CD14-positive monocyte (primary cell): ENCODE measurements around the gene RUSC1. TPM values are rescaled to one million over a fixed set of nuclear protein-coding genes. Genes with fewer than 3 reads are reported as not detected.

Source experiments
- DNase-seq, 3 donors: peaks; one replicate each; pipeline ENCODE4 v3.0.0-alpha.2; 2011 to 2022
- H2AFZ ChIP-seq: 2 replicates; pipeline ENCODE4 v1.6.0; 2012; ENCODE audit warnings: mild to moderate bottlenecking, low read depth, low read length, inconsistent platforms; ENCODE audit not compliant: insufficient read depth, poor library complexity, severe bottlenecking
- H3K27ac ChIP-seq, 2 donors: 1 replicate in 1 of 2; 2 replicates in 1 of 2; pipeline ENCODE4 v1.5.1; 2012 to 2013; ENCODE audit warnings: low read length in 2 of 2, control low read depth in 1 of 2, inconsistent platforms in 1 of 2, low read depth in 1 of 2, mild to moderate bottlenecking in 1 of 2
- H3K27me3 ChIP-seq, 2 donors: one replicate each; pipeline versions ENCODE4 v1.6.0 to v1.6.1; 2011 to 2013; ENCODE audit warnings: low read length in 2 of 2; ENCODE audit not compliant: control insufficient read depth in 2 of 2, insufficient read depth in 2 of 2
- H3K36me3 ChIP-seq, 2 donors: replicated peaks in 1 of 2; 1 replicate in 1 of 2; 2 replicates in 1 of 2; pipeline versions ENCODE4 v1.5.1 to v1.6.1; 2012 to 2013; ENCODE audit warnings: low read length in 2 of 2, control low read depth in 1 of 2, inconsistent platforms in 1 of 2, mild to moderate bottlenecking in 1 of 2; ENCODE audit not compliant: insufficient read depth in 2 of 2, control insufficient read depth in 1 of 2
- H3K4me1 ChIP-seq, 2 donors: 1 replicate in 1 of 2; 2 replicates in 1 of 2; pipeline versions ENCODE4 v1.5.1 to v1.6.1; 2012 to 2013; ENCODE audit warnings: low read length in 2 of 2, control low read depth in 1 of 2, inconsistent platforms in 1 of 2, mild to moderate bottlenecking in 1 of 2, moderate library complexity in 1 of 2; ENCODE audit not compliant: insufficient read depth in 2 of 2, control insufficient read depth in 1 of 2
- H3K4me2 ChIP-seq: replicated peaks from 2 replicates; pipeline ENCODE3; 2012; ENCODE audit warnings: low read length, moderate library complexity, mild to moderate bottlenecking; ENCODE audit not compliant: poor library complexity, severe bottlenecking; ENCODE audit errors: extremely low read depth
- H3K4me3 ChIP-seq, 3 experiments: fragments of 200-600 bp in 1 of 3; sonication (generic) in 1 of 3; replicated peaks in 1 of 3; 1 replicate in 2 of 3; 2 replicates in 1 of 3; pipeline ENCODE4 v1.5.1; 2011 to 2013; ENCODE audit warnings: low read length in 3 of 3, mild to moderate bottlenecking in 3 of 3, control low read depth in 2 of 3, low read depth in 2 of 3, inconsistent platforms in 1 of 3, moderate library complexity in 1 of 3
- H3K79me2 ChIP-seq: 2 replicates; pipeline ENCODE4 v1.6.0; 2012; ENCODE audit warnings: mild to moderate bottlenecking, control low read depth, inconsistent platforms, low read length, moderate library complexity; ENCODE audit not compliant: insufficient read depth
- H3K9ac ChIP-seq: 2 replicates; pipeline ENCODE4 v1.6.0; 2017; ENCODE audit warnings: low read length, mild to moderate bottlenecking; ENCODE audit not compliant: insufficient read depth, poor library complexity, severe bottlenecking
- H3K9me3 ChIP-seq, 2 donors: replicated peaks in 1 of 2; 1 replicate in 1 of 2; 2 replicates in 1 of 2; pipeline versions ENCODE4 v1.5.1 to v1.6.1; 2012 to 2013; ENCODE audit warnings: low read length in 2 of 2, control low read depth in 1 of 2; ENCODE audit not compliant: control insufficient read depth in 1 of 2, insufficient read depth in 1 of 2
- H4K20me1 ChIP-seq: 2 replicates; pipeline ENCODE4 v1.6.0; 2012; ENCODE audit warnings: mild to moderate bottlenecking, low read length, control low read depth, moderate library complexity; ENCODE audit not compliant: insufficient read depth
- H3K27ac Mint-ChIP-seq, 7 donors: one replicate each; pipeline ENCODE4 v1.8.0; 2020; ENCODE audit warnings: mild to moderate bottlenecking in 7 of 7, mixed read lengths in 7 of 7, moderate library complexity in 6 of 7, inconsistent platforms in 2 of 7
- H3K27me3 Mint-ChIP-seq, 3 donors: one replicate each; pipeline ENCODE4 v1.8.0; 2021 to 2022; ENCODE audit warnings: low read depth in 3 of 3, mild to moderate bottlenecking in 3 of 3, mixed read lengths in 3 of 3, moderate library complexity in 3 of 3, inconsistent platforms in 1 of 3
- H3K36me3 Mint-ChIP-seq, 2 donors: one replicate each; pipeline ENCODE4 v1.8.0; 2020; ENCODE audit warnings: mixed read lengths in 2 of 2, inconsistent platforms in 1 of 2, mild to moderate bottlenecking in 1 of 2
- H3K4me1 Mint-ChIP-seq: one replicate; pipeline ENCODE4 v1.8.0; 2020; ENCODE audit warnings: mild to moderate bottlenecking, mixed read lengths
- H3K4me3 Mint-ChIP-seq, 2 donors: one replicate each; pipeline ENCODE4 v1.8.0; 2020; ENCODE audit warnings: mild to moderate bottlenecking in 2 of 2, mixed read lengths in 2 of 2, moderate library complexity in 1 of 2
- H3K9me3 Mint-ChIP-seq, 7 donors: one replicate each; pipeline ENCODE4 v1.8.0; 2020 to 2022; ENCODE audit warnings: mixed read lengths in 7 of 7, mild to moderate bottlenecking in 6 of 7, moderate library complexity in 6 of 7, inconsistent platforms in 2 of 7
- CTCF ChIP-seq: fragments of 200-600 bp; IDR thresholded peaks from one replicate; pipeline ENCODE4 v1.8.0; 2022; ENCODE audit warnings: antibody characterized with exemption, mild to moderate bottlenecking
- WGBS: methylation state at CpG from one replicate; pipeline ENCODE4 v1.1.5; 2013; ENCODE audit warnings: missing lambda C conversion rate; ENCODE audit not compliant: insufficient coverage; 5-methylcytosine and 5-hydroxymethylcytosine counted together
- intact Hi-C, 2 donors: fragments of 100-400 bp; cut with micrococcal nuclease; formaldehyde crosslinking; loops; one replicate each; pipeline versions ENCODE4 v1.15.0 to v1.15.1; 2023
- polyA plus RNA-seq, 3 donors: library from polyadenylated mRNA; depleted of rRNA in 1 of 3; unstranded in 2 of 3; stranded (reverse) in 1 of 3; fragments of 300-500 nt in 2 of 3; fragments of >200 nt in 1 of 3; fragmentation: Illumina TruSeq in 2 of 3; gene quantifications; 1 replicate in 2 of 3; 2 replicates in 1 of 3; pipeline ENCODE4 v1.2.3, GENCODE V29; 2012 to 2021

Gene RUSC1
- polyA plus RNA-seq, 3 donors, result 12.7 to 23.4 (median 13.5) TPM

- H3K9ac ChIP-seq, result no peak overlapping the region
- no peak overlapping the region for H3K4me3 ChIP-seq
- peaks cover 0 to 5% of the 10 kb centered on the region in 2 donors for H3K36me3 Mint-ChIP-seq
- H3K27ac Mint-ChIP-seq, result no peak overlapping the region
- 96% methylated on average over 4 of the region's 7 CpGs for WGBS
- H3K9me3 Mint-ChIP-seq, result no peaks in the 10 kb centered on the region
- H3K79me2 ChIP-seq, result peaks cover 23% of the 10 kb centered on the region
- no peak for DNase-seq
- H3K27me3 ChIP-seq, result no peaks in the 10 kb centered on the region
- H2AFZ ChIP-seq, result no peak overlapping the region
- peaks cover 2 to 6% (median 2%) of the 10 kb centered on the region in 3 donors for H3K27me3 Mint-ChIP-seq
- peaks cover 19 to 23% of the 10 kb centered on the region in 2 donors for H3K4me1 ChIP-seq
- peaks cover 29% of the 10 kb centered on the region for H3K4me1 Mint-ChIP-seq
- intact Hi-C loops, result loop anchor here in 1 of 2 donors (5.0 kb wide), 1 partner anchor 99 kb away; the partner anchor contains the start of genes MTX1 and THBS3
- H4K20me1 ChIP-seq, result no peaks in the 10 kb centered on the region
- H3K27ac ChIP-seq, result no peak overlapping the region
- H3K9me3 ChIP-seq, result no peaks in the 10 kb centered on the region
- no peak for TF ChIP-seq CTCF
- H3K36me3 ChIP-seq, result no peaks in the 10 kb centered on the region
- no peak overlapping the region for H3K4me3 Mint-ChIP-seq
- H3K4me2 ChIP-seq, result no peak overlapping the region
Measured at GRCh38 chr1:155305881-155306391, 14.8 kb upstream of the RUSC1 start.

DNA sequence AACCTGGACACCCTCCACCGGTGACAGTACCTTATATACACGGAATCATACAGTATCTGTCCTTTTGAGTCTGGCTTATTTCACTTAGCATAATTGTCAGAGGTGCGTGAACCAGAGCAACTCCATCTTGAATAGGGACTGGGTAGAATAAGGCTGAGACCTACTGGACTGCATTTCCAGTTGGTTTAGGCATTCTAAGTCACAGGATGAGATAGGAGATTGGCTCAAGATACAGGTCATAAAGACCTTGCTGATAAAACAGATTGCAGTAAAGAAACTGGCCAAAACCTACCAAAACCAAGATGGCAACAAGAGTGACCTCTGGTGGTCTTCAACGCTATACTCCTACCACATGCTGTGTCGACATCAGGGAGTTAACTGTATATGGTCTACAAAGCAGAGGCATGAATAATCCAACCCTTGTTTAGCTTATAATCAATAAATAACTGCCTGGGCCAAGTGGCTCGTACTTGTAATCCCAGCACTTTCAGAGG is 13.4 kb upstream of the RUSC1 start:
- peaks cover 31% of the 10 kb centered on the region for H3K79me2 ChIP-seq
- DNase-seq, result peak in 2 of 3 donors; percentile 15 to 42
- H3K9me3 ChIP-seq, result no peaks in the 10 kb centered on the region
- intact Hi-C loops, result loop anchor here in 1 of 2 donors (5.0 kb wide), 1 partner anchor 100 kb away; the partner anchor contains the start of genes MTX1 and THBS3
- H4K20me1 ChIP-seq, result no peaks in the 10 kb centered on the region
- peaks cover 0 to 4% of the 10 kb centered on the region in 2 donors for H3K36me3 ChIP-seq
- peaks cover 4 to 16% of the 10 kb centered on the region in 2 donors for H3K36me3 Mint-ChIP-seq
- peaks cover 31% of the 10 kb centered on the region for H3K4me1 Mint-ChIP-seq
- 67% methylated on average over 6 of the region's 6 CpGs for WGBS
- peak overlapping the region in 5 of 7 donors; percentile 96 to 99 (median 98) for H3K27ac Mint-ChIP-seq
- no peaks in the 10 kb centered on the region for H3K27me3 ChIP-seq
- peaks cover 2 to 6% (median 4%) of the 10 kb centered on the region in 3 donors for H3K27me3 Mint-ChIP-seq
- peaks cover 19 to 23% of the 10 kb centered on the region in 2 donors for H3K4me1 ChIP-seq
- no peaks in the 10 kb centered on the region for H3K9me3 Mint-ChIP-seq
- peak overlapping the region; percentile 83 to 88 for H3K27ac ChIP-seq
- H3K4me2 ChIP-seq, result peak overlapping the region; percentile 89
- no peak overlapping the region for H3K9ac ChIP-seq
- no peak overlapping the region for H3K4me3 ChIP-seq
- TF ChIP-seq CTCF, result no peak
- no peak overlapping the region for H3K4me3 Mint-ChIP-seq
- H2AFZ ChIP-seq, result peak overlapping the region; percentile 91
